ENCODE results near the gene TRMU.

Gene TRMU

DNA sequence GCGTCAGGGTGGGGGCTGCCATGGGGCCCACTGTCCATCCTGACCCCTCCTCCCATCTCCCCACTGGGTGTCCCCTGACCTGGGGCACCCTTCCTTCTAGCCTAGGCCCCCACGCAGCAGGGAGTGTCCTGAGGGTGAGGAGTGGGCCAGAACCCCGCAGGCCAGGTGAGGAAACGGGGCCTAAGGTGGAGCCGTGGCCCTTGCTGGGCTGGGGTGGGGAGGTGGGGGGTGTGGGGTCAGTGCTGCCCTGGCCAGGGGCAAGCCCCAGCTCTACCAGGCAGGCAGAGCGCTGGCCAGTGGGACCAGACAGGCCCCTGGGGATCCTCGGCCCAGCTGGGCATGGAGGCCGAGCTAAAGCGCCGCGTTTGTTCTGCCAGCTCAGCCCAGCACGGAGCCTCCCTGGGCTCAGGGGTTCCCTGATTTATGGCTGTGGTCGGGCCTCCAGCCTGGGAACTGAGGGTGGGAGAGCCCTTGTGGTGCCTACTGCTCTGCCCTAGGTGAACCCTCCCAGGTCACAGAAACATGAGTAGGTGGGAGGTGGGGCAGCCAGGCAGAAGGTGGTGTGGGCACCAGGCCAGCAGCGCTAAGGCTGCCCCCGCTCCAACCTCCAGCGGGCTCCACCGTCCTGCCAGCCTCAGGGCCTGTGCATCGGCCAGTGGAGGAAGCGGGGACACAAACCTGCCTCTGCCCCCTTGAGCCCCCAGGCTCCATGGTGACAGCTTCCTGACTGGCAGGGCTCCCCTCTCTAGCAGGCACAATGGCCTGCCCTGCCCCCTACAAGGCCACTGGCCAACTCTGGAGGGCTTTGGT, 22.4 kb downstream of the TRMU start:
- no peak for DNase-seq

DNA sequence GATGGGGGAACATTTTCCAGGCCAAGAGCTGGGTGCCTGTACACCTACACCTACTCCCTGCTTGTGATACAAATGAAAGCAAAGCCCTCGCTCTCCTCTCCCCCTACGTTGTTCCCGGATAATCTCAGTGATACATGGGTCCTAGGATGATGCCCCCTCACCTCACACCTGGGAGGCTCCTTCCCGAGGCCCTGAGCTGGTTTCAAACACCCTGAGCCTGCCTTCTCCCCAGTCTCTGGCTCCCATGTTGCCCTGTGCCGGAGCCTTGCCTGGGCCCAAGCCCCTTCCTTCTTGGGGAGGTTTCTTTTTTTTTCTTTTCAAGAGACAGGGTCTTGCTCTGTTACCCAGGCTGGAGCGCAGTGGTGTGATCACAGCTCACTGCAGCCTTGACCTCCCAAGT, 23.3 kb downstream of the TRMU start:
- DNase-seq = no peak

DNA sequence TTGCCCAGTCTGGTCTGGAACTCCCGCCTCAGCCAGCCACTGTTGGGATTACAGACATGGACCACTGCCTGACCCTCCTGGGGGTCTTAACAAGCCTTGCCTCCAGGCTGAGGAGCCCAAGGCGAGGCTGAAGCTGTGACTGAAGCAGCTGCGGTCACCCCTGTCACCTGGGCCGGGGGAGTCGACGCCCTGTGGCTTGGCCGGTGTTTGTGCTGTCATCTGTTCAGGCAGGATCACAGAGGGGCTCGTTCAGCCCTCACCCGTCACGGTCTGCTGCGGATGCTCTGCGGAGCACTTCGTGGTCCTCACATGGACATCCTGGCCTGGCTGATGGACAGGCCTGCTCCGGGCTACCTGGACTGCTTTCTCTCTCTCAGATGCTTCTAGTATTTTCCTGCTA, 23.8 kb downstream of the TRMU start:
- no peak for DNase-seq

DNA sequence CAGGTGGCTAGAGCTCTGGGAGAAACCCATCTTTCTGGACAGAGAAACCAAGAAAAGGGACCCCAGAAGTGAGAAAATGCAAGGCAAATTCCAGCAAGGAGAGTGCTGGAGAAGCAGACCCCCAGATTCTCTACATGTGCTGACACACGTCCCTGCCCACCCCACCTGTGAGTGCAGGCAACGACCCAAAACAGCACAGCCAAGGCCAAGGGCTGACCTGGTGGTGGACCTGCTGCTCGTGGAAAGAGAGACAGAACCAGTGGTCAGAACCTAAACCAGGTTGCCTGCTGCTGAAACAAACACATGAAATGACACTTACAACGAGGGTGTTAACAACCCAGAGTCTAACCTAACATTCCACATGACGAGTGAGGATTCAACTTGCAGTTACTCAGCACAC, 24.6 kb downstream of the TRMU start:
- no peak for DNase-seq

DNA sequence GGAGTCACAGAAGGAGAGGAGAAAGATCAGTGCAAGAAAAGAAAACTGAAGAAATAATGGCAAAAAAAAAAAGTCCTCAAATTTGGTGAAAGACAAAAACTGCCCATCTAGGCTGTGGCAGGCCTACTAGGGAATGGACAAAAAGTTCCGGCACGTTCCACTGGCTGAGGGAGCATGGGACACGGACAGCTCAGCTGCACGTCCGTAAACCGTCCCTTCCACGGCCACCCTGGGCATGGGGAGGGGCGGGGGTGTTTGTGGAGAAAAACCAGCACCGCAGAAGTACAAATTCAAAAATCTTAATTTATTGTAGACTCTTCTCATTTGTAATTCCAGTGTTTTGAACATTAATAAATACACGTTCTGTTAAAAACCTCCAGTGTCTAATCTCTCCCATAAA, 25.4 kb downstream of the TRMU start:
- DNase-seq = no peak

DNA sequence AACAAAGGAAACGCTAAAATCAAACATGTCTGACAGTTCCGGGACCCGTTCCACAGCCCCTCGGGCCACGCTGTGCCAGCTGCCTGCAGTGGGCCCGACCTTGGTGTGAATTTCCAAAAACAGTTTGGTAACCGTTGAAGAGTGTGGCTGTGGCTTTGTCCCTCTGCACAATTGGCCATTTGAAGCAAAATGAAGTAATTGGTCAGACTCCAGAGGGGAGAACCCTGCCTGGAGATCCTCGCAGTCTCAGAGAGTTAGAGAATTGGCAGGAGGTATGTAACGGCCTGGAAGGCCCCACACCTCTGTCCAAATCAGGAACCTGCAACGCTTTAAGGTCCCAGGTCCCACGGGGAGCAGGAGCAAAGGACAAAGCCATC, 26.3 kb downstream of the TRMU start:
- DNase-seq = no peak

DNA sequence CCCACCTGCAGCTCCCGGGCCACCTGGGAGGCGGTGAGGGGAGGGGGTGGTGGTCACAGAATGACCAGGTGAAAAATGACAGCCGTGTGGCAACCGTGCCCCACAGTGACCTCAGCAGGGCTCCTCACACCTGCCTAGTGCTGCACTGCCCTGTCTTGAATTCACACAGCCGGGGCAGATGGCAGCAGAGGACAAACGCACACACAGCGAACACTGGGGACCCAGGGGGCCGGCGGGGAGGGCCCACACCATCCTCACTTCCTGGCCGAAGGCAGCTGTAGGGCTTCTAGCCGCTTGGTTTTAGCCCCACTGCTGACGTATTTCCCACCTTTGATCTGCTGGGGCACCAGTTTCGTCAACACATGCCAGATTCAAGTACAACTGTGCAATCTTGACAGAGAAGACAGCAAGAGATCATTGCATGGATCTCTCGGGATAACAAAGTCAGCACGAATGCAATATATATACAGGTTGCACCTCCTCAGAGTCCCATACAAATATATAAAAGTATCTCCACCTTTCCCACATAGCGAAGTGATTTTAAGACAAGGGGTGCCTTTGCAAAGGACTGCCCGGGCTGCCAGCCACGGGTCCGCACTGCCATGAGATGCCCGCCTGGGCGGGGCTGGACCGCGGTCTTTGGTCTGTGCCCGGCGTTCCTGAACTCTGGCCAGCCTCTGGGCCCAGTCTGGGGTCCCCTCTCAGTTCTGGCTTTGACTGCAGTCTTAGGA, 26.9 kb downstream of the TRMU start:
- no peak for DNase-seq

DNA sequence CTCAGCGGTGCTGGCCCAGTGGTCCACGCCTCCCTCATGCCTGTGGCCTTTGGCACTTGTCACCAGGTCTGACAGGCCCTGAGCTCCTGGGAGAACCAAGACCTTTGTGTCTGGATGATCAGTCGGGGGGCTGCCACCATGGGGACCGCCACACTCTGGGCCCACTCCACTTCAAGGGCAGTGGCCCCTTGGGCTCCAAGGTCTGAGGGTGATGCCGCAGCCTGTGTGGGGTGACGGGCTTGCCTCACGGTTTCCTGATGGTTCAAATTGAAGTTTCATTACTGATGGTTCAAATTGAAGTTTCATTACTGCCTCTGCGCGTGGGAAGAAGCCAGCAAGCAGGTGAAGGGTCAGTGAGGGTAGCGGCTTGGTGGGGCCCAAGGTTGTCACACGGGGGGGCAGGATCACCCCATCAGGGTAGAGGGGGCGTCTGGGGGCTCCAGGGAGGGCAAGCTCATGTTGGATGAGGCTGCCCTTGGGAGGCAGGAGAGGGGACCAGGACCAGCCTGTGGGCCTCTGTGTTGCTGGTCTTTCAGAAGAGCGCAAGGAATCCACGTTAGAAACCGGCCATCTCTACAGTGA, 27.5 kb downstream of the TRMU start:
- no peak for DNase-seq

DNA sequence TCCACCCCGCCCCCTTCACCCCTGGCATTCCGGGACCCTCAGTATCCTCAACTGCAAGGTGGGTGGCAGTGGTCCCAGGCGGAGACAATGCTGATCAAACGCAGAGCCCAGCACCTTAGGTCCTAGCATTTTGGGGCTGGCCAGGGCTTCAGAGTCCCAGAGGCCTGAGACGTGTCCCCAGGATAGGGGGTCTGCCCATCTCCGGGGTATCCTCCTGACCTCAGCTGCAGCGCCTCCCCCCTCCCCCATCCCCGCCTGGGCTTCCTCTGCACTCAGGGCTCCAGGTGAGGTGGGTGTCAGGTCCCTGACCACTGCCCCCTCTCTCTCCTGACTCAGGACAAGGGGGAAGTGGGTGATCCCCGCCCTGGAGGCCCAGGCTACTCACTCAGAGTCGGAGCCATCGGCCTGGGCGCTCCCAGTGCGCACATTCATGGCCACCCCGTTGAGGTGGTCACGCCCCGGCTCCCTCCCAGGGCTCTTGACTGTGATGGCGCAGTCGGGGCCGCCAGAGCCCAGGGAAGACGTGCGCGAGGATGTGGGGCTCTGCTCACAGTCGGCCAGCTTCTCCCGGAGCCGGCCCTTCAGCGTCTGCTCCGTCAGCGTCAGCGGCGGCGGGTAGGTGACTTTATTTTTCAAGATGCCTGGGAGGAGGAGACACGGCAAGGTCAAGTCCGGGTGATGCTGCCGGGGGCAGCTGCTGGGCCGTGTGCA, 28.3 kb downstream of the TRMU start:
- no peak for DNase-seq

DNA sequence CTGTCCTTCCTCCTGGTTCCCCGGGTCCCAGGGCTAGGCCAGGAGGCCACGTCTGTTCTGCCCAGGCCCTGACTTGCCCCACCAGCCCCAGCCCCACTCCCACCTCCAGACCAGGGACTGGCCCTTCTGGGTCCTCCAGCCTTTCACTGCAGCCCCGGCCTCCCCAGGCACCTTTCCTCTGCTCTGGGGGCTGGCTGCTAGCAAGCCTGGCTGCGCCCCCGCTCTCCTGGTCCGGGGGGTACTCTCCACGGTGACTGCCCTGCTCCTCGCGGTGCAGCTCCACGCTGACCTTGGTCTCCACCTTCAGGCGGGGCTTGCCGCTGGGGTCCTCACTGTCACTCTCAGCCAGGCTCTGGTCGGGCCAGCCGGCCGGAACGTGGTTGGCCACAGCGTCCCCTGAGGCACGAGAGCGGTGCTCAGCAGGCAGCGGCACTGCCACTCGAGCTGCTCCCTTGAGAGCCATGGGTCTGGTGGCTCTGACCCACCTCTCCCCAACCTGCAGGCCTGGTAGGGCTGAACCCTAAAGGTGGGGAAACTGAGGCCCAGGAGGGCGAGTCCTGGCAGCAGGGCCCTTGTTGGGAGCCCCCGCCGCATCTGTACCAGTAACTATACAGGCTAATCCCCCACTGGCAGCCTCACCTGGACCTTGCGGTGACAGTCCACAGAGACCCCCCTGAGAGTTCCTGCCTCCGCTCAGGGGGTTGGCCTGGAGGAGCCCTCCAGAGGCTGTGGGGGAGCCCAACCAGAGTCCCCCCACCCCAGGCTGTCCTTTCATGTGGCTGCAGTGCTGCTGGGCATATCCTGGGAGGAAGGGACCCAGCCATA, 29.0 kb downstream of the TRMU start:
- DNase-seq = no peak

DNA sequence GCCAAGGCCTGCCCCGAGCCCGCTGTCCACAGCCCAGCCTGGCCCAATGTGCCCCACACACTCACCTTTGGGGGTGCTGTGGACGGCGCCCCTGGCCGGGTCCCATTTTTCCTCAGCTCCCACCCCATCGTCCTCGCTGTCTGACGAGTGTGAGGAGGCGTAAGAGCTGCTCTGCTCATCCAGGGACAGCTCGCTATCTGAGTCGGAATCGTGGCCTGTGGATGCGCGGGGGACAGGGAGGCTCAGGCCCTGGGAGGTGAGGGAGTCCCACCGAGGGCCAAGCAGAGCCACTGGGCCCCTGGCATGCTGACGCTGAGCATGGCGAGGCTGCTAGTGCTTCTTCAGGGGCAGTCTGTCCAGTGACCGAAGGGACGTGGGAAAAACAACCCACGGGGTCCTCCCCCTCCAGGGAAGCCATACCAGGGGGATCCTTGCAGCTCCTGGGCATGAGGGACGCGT, 29.7 kb downstream of the TRMU start:
- no peak for DNase-seq

DNA sequence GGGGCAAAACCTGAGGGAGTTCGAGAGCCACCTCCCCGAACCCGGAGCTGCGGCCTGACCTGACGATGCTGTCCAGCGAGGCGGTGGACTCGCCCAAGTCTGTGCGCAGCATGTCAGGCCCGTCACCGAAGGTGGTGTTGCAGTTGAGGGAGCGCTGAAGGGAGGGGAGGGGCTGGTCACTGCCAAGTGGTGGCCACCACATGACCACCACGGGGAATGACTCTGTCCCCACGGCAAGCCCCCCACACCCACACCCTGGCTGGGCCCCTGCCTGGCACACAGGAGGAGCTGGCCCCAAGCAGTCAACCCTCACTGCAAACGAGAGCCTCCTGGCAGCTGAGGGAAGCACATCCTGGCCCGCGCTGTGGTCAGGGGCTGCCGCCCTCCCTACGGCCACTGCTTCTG, 30.8 kb downstream of the TRMU start:
- DNase-seq = no peak

DNA sequence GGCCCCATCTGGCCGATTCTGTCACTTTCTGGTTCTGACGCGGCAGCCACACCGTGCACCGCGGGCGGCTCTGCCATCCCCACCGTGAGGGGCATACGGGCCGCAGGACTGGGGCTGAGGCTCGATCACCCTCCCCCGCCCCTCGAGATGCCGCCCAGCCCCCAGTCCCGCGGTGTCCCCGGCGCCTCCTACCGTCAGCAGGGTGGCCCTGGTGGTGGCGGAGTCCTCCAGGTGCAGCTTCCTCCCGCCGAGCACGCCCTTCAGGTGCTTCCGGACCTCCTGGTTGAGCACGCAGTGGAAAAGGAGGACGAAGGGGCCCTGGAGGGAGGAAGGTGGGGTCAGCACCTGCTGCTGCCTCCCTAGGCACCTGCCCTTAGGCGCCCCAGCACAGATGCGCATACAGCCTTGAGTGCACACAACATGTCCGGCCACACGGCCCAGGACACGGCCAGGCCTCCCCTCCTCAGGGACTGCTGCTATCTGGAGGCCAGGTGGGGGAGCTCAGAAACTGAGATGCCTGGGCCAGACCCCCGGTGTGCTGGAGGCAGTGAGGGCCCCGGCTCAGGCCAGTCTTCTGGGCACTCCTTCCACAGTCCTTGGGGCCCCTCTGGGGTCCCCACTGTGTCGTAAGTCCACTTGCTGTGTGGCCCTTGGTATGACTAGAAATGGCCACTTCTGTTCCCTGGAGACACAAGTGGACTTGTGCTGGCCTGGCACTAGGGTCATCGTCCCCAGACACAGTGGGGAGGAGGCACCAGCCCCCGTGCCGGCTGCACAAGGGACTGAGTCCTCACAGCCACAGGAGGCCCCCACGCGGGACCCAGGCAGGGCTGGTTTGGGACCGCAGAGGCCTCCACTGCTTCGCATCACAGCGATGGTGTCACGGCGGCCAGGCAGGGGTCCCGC, 31.5 kb downstream of the TRMU start:
- no peak for DNase-seq

DNA sequence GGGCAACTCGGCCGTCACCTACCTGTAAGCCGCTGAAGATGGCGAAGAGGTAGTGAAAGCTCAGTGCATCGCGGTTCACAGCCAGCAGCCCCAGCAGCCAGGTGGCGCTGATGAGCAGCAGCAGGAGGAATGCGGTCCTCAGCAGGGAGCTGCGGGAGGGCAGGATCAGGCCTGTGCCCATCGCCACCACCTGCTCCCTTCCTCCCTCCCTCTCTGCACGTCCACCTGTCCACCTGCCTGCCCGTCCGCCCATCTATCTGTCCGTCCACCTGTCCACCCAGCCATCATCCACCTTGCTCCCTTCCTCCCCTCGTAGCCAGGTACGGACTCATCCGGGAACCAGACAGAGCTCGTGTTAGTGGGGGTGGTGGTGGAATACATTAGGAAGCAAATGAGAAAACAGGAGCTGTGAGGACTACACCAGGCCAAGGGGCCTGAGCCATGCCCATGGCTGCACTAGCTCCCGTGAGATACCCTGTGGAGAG, 32.2 kb downstream of the TRMU start:
- DNase-seq = no peak

DNA sequence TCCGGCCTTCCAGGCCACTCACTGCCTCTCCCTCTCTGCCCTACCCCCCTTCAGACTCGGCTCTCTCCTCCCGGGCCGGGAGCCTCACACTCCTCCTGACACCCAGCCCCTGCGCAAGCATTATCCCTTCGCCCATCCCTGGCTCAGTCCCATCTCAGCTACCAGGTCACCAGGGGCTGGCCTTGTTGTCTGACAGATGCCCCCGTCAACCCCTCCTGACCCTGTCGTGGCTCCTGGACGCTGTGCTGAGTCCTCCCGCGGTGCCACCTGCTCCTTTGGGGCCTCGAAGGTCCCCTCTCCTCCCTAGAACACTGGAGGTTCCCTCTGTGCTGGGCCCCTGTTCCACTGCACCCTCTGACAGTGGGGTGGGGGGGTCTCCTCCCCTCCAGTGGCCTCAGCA, 32.9 kb downstream of the TRMU start:
- no peak for DNase-seq

DNA sequence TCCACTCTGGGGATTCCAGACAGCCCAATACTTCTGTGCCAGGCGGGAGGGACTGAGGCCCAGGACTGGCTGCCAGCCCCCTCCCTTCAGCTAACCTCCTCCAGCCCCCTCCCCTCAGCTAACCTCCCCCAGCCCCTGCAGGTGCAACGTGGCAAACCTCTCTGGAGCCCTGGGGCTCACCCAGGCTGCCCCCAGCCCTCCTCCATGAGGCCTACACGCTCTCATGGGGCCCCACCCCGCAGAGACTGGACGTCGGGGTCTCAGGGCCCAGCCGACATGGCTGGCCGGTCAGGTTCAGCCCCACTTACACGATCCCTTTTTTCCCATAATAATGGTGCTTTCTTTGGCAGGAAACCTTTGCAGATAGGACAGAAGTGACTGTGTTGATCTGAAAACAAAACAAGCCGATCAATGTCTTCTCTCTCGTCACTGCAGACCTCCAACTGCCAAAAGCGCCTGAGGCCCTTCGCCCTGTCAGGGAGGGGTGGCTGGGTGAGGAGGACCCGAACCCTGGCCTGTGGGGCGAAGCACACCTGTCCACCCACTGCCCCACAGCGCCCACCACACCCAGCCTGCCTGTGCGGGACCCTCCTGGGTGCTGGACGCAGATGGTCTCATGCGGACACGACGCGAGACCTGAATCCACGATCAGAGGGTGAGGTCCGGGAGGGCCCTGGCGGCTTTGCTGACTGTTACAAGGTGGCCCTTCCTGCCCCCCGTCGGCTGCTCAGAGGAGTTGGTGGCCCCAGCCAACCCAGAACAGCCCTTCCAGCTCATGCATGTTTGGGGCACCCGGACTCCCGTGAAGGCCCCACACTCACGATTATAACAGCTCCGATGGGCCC, 33.6 kb downstream of the TRMU start:
- DNase-seq = no peak

DNA sequence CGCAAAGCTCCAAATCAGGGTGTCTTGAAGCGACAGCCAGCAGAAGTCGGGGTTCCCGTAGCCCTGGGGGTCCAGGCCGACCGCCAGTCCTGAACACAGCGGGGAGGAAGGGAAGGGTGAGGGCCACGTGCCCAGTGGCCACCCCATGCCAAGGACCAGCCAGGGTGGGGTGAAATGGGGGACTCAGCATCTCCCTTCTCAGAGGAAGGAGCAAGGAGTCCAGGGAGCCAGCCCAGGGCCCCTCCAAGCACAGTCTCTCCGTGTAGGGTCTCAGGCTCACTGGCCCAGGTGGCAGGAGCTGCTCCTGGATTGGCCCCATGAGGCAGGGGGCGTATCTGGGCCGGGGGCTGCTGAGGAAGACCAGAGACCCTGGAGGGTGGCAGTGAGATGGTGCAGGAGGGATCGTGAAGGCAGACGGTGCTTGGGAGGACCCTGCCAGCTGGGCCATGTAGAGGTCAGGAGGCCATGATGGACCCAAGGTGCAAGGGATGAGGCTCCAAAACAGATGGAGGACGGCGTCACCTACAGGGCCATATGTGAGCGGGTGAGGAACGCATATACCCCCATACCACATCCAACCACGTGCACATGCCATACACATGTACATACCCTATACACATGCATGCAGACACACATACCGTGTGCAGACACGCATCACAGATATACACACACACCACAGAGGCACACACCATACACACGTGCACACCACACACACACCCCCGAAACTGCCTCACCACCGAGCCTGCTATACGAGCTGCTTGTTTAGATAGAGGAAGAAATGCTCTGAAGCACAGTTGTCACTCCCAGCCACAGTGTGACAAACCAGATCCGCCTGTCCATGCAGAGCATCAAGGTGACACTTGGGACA, 34.4 kb downstream of the TRMU start:
- DNase-seq = no peak

DNA sequence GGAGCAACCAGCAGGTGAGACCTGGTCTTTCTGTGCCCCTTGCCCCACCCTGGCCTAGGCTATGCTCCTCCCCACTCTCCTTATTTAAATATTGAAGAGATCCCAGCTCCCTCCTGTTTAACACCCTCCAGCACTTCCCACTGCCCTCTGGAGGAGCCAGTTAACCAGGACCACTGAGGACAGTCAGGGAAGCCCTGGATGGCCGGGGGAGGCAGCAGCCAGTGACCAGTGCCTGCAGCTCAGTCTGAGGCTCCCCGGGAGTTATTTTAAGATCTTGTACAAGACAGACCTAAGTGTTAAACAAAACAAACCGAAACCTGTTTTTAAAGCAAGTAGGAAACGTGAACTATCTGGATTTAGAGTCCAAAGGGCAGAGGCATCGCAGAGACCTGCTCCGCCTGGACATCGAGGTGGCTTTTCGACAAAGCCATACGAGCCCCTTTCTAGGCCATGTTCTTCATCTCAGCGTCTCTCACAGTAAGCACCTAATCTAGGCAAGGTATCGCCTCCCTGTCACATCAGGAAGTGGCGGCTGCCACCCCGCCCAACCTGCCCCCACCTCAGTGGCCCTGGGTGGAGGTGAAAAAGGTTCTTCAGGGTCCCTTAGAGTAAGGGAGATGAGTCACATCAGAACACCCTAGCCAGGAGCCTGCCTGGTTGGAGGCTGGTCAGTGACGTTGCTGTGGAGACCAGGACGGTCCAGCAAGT, 35.2 kb downstream of the TRMU start:
- no peak for DNase-seq
